ENCODE data around the gene TMEM232.
A peak's percentile ranks its signal among the peaks of the same experiment; 100 is the strongest.
"Not testable (repeated sequence)": the region's sequence is repeated elsewhere in the genome, so short reads cannot be mapped to it uniquely, and the experiment has no call there.

Gene TMEM232

GRCh38 chr5:110726249-110727024 is at the start of gene TMEM232:
Gene TMEM232 (minus strand): TSS chr5:110726671. CDS start chr5:110667352, 59,319 bp downstream.
- peak in 53 of 58 donors; percentile 2 to 86 (median 56) for DNase-seq

- DNase-seq = no peak
Observed at GRCh38 chr5:110770286-110770685, 43.8 kb upstream of the TMEM232 start.

DNA sequence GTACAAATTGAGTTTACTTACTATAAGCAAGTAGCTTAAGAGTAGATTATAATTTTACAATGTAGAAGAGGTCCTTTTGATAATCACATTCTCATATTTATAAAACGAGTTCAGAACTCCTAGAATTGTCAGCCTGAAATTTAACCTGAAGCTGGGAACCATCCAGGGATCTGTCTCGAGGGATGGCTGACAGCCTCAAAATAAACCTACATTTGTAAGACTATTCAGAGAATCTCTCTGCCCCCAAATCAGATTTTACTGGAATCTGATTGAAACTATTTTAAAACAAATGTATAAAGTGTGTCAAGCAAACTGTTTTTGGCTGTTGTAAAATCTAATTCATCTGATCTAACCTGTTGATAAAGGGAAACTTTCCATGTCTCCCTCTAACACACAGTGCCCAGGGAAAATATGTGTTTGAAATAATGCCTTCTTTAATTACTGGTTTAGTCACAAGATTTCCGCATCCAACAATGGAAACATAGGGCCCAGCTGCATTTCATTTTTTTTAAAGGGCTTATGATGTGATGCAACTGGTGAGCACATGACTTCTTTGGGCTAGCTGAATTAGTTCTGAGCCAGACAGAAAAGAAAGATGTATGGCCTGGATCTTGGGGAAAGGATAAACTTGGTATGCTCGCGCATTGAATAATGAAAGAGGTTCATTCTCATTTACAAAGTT is 42.7 kb upstream of the TMEM232 start:
- DNase-seq = no peak

- no peak for DNase-seq
Observed at GRCh38 chr5:110768138-110768860, 41.8 kb upstream of the TMEM232 start.

GRCh38 chr5:110760158-110760557 is 33.7 kb upstream of the TMEM232 start:
- no peak for DNase-seq

DNA sequence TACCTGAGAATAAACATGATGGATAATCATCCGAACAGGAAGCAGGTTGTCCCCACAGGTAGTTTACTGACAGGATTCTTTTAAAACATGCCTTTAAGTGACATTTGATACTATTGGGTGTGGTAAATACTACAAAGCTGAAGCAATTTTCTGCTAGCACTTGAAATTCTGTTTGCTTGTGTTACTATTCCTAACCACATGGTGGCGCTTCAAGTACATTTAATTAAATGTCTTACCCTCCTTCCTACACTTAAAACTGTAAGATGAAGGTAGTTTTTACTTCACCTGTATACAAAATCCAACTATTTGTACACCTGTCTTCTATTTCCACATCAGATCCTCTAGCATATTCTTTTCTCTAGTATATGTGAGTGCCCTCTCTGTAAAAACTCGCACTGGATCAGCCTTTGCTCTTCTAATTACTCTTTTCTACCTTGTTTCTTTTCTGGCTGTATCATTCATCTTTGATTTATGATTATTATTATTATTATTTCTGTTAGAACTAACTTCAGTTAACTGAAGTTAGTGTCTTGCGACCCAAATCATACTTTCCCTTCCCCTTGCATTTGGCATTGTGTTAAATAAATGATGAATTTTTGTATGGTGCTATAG is 30.8 kb upstream of the TMEM232 start:
- peak in 4 of 58 donors; percentile 1 to 15 (median 2) for DNase-seq

- DNase-seq = no peak
Observed at GRCh38 chr5:110754181-110754580, 27.7 kb upstream of the TMEM232 start.

DNA sequence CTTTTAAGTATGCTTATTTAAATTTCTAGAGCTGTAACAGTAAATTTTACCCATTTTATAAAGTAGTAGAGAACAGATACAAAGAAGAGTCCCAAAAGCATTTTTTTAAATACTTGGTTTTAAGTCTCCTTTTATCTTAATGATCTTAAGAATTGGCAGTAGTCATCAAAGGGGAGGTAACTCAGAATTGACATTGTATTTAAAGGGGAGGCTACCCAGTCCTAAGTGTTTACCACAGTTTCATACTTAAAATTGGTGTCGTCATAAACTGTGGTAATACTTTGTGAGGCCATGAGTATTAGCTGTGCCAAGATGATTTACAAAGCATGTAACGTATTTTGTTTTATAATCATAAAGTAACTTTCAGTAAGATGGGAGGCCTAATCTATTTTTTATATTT is 27.1 kb upstream of the TMEM232 start:
- DNase-seq = no peak

DNA sequence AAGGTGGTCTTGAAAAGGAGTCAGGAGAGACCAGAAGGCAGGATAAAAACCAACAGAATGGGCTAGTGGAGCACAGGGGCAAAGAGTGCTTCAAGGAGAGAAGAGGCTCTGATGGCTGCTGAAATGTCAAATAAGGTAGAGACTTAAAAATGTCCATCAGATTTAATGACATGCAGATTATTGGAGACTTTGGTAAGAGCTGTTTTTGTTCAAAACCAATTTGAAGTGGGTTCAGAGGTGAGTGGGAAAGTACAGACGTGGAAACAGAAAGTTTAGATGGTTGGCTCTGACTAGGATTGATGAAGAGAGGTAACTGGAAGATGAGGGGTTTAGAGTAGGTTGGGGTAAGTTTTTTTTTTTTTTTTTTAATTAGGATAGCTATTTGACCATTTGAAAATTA is 26.5 kb upstream of the TMEM232 start:
- DNase-seq = no peak

- no peak for DNase-seq
Observed at GRCh38 chr5:110751902-110752762, 25.7 kb upstream of the TMEM232 start.

- DNase-seq = peak; percentile 40 to 91 (median 83)
Observed at GRCh38 chr5:110738812-110739651, 12.6 kb upstream of the TMEM232 start, which contains the start of gene SLC25A46. Gene SLC25A46 (plus strand): TSS chr5:110739007. CDS start chr5:110739120, 113 bp downstream.

DNA sequence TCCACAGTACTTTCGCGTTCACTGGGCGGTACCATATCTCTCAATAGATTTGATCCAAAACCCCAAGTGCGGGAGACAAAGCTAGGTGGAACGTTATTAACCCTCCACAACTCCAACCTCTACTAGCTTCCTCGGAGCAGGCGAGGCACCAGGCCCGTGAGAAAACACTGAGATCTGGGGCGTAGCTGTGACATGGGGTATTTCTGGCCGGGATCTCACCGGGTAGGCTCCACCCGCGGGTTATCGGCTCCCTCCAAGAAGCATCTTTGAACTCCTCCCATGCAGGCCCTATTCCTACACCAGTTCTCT is 12.0 kb upstream of the TMEM232 start:
- peak in 15 of 58 donors; percentile 30 to 78 (median 56) for DNase-seq

DNA sequence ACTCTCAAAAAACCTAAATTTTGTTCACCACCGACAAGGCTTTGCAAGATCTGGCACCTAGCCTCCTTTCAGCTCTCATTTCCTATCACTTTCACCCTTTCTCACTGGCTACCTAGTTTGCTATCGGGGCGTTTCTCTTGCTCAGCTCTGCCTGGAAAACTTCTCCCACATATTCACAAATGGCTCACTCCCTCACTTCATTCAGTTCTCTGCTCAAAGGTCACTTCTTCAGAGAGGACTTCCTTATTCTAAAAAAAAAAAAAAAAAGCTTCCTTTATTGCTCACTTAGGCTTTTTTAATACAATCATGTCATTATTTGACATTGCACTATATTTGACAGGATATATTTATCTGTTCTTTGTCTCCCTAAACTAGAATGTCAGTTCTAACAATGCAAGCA is 10.3 kb upstream of the TMEM232 start:
- no peak for DNase-seq

- DNase-seq = no peak
Observed at GRCh38 chr5:110735556-110735955, 9.1 kb upstream of the TMEM232 start.

GRCh38 chr5:110734101-110734500 is 7.6 kb upstream of the TMEM232 start:
- DNase-seq = no peak

GRCh38 chr5:110731499-110731898 is 5.0 kb upstream of the TMEM232 start:
- DNase-seq = not testable (repeated sequence)

DNA sequence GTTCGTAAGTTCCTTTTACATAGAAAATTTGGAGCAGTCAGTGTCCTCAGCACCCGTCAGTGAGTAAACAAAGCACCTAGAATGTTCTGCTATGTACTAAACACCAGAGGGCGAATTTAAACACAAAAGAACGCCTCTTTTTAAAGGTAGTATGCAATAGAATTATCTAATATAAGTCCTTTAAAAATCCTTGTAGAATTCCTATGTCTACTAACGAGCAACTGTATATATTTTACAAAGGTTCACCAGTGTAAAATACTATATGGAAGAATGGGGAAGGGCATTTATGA is 499 bp upstream of the TMEM232 start:
- DNase-seq = no peak

- DNase-seq = no peak
Observed at GRCh38 chr5:110718311-110718710, 8.2 kb downstream of the TMEM232 start.

DNA sequence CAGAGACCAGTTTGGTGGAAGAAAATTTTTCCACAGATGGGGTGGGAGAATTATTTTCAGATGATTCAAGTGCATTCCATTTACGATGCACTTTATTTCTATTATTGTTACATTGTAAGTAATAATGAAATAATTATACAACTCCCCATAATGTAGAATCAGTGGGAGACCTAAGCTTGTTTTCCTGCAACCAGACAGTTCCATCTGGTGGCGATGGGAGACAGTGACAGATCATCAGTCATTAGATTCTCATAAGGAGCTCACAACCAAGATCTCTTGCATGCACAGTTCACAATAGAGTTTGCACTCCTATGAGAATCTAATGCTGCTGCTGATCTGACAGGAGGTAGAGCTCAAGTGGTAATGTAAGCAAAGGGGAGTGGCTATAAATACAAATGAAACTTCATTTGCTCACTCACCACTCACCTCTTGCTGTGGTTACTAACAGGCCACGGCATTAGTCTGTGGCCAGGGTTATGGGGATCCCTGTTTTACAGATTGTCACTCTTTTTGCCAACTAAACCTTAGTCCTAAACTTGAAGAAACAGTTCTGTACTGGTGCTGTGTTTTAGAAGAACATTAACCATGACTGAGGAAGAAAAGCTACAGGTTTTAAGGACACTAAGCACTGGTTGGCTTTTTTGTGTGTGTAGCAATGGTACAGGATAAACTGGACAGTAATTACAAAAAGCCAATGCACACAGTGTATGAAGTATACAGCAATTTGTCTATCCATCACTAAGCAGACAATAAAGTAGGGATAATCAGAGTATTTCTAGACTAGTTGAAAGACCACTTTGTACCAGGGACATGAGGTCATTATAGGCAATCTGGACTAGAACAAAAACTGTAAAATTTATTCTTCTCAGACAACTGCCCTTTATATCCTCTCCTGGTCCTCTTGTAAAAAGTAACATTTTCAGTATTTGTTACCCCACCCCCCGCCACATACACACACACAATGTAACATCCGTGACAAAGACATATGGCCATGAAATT is 9.9 kb downstream of the TMEM232 start:
- DNase-seq = peak in 2 of 58 donors; percentile 1 to 3

All from anterior cingulate cortex (tissue), 58 donors.